Measurements from ENCODE around the gene DIDO1. TPM values are rescaled to one million over a fixed set of nuclear protein-coding genes. Genes with fewer than 3 reads are reported as not detected.
A peak's percentile ranks its signal among the peaks of the same experiment; 100 is the strongest.

DIDO1 gene
- total and polyA plus RNA-seq, 2 of the 13 experiments (the other 11 are each of a cell fraction or from before 2014, with no cell fraction given) = 75.0 to 75.1 TPM

- Histone ChIP-seq H3K4me3 (replicated peaks in 1 of 3; ENCODE audit: insufficient read depth in 1 of 3, low read depth in 2 of 3, low read length in 3 of 3) (peak within 1 kb of the TSS; percentile 74 to 95 (median 78)), H3K27me3 (ENCODE audit: control insufficient read depth in 1 of 2, insufficient read depth in 2 of 2, low read length in 2 of 2) (no peaks in the 10 kb centered on the region; a peak in 1 of 5 replicates)
- TF ChIP-seq ZNF33A (CRISPR knock-in tag; IDR thresholded peaks at IDR 0.05; ENCODE audit: borderline replicate concordance) (no peak; the same call in 1 of the 2 replicates), ZNF441 (CRISPR knock-in tag; IDR thresholded peaks at IDR 0.05; ENCODE audit: borderline replicate concordance) (peak; percentile 94), ZNF567 (CRISPR knock-in tag; IDR thresholded peaks at IDR 0.05; ENCODE audit: borderline replicate concordance) (peak; percentile 45; the same call in 1 of the 2 replicates), RERE (CRISPR knock-in tag; IDR thresholded peaks at IDR 0.05; ENCODE audit: low read depth) (peak; percentile 70; the same call in 1 of the 2 replicates), ZNF136 (CRISPR knock-in tag; IDR thresholded peaks at IDR 0.05; ENCODE audit: low read depth) (peak; percentile 99; the same call in 1 of the 2 replicates), AGO1 (IDR thresholded peaks at IDR 0.05; ENCODE audit: low read depth, low read length, poor library complexity, severe bottlenecking) (peak; percentile 77), GLI4 (CRISPR knock-in tag; IDR thresholded peaks at IDR 0.05; ENCODE audit: borderline replicate concordance) (peak; percentile 85; the same call in 1 of the 2 replicates), MEIS1 (CRISPR knock-in tag; IDR thresholded peaks at IDR 0.05; ENCODE audit: borderline replicate concordance) (peak; percentile 93), MYPOP (CRISPR knock-in tag; IDR thresholded peaks at IDR 0.05) (peak; percentile 57; the same call in 1 of the 2 replicates), ZNF275 (CRISPR knock-in tag; IDR thresholded peaks at IDR 0.05; ENCODE audit: borderline replicate concordance) (0 out of 2 replicates have a peak, but pooled peaks have one; percentile 30), PAX8 (CRISPR knock-in tag; IDR thresholded peaks at IDR 0.05; ENCODE audit: borderline replicate concordance) (peak; percentile 77; the same call in 1 of the 2 replicates), GRHL1 (CRISPR knock-in tag; conservative IDR thresholded peaks at IDR 0.05) (no peak)
Observed at GRCh38 chr20:62952373-62952967, 26.2 kb upstream of the DIDO1 start, which contains the start of gene SLC17A9. Gene SLC17A9, plus strand, starts transcription at chr20:62952709. Its CDS starts 122 bp downstream, at chr20:62952831.

More at GRCh38 chr20:62952373-62952967, 26.2 kb upstream of the DIDO1 start, which contains the start of gene SLC17A9:
- no peak for FAIRE-seq
- peak within 1 kb of the TSS; percentile 93 for H3K27ac ChIP-seq (ENCODE audit: extremely low read length, insufficient read depth, low read length)
- H3K79me2 ChIP-seq (ENCODE audit: insufficient read depth, low read length) = peaks cover 57% of the 10 kb centered on the region
- peak; percentile 94 for DNase-seq (ENCODE audit: low spot score)
- no peak within 1 kb of the TSS for H2AFZ ChIP-seq (ENCODE audit: low read length)
- no peaks in the 10 kb centered on the region for H3K9me3 ChIP-seq (ENCODE audit: low read length)
- BruUV-seq (replicated peaks) = no TSS peak
- H3K36me3 ChIP-seq (replicated peaks in 1 of 2; ENCODE audit: control insufficient read depth in 1 of 2, insufficient read depth in 2 of 2, low read length in 2 of 2) = peaks cover 20 to 45% of the 10 kb centered on the region in 2 experiments
- intact Hi-C loops (cut with micrococcal nuclease; ENCODE audit: unreplicated experiment) (loop anchor here (5.0 kb wide), 1 partner anchor 50 kb away; no protein-coding TSS in a partner anchor), in situ Hi-C loops (cut with HindIII; ENCODE audit: extremely low pct_ligation_motif_present, low pct_unique_long_range_greater_than_20kb) (no loop called here)
- H3K9ac ChIP-seq (ENCODE audit: insufficient read depth, low read depth, low read length) = peak within 1 kb of the TSS; percentile 95
- POLR2A ChIA-PET = interaction anchor here (1.2 to 8.8 kb wide), 11 partner anchors 8 to 130 kb away, joined by 4 to 205 read pairs (median 18); partner anchors contain the start of genes DIDO1, GID8 and TCFL5
- H3K4me1 ChIP-seq (ENCODE audit: insufficient read depth, low read length) = peaks cover 70% of the 10 kb centered on the region
- WGBS (ENCODE audit: low lambda C conversion rate) = under 1% methylated on average over 26 of the region's 37 CpGs
- peak within 1 kb of the TSS; percentile 100 for H3K4me2 ChIP-seq (ENCODE audit: low read depth, low read length)
- peaks cover 19% of the 10 kb centered on the region for H4K20me1 ChIP-seq (ENCODE audit: insufficient read depth, low read length)
- ATAC-seq = peak; percentile 73
- CTCF ChIA-PET (ENCODE audit: low intra/inter-chr PET ratio, low total read pairs) = no interaction called here

Data from HepG2 (cell line).